A673 (cell line): ENCODE results near the gene ADAM12. TPM values are rescaled to one million over a fixed set of nuclear protein-coding genes. Genes with fewer than 3 reads are reported as not detected.

Source experiments
- BruUV-seq: library from RNA; stranded (reverse); fragments of 400-500 nt; replicated peaks from 2 replicates; lab custom pipeline; 2021; lab: Mats Ljungman, UMichigan
- CTCF ChIA-PET: fragments of 300-600 bp; sonication (Branson Sonifier 250); formaldehyde crosslinking; loops from one replicate; lab custom pipeline; 2022; ENCODE audit warnings: antibody characterized with exemption; lab: Charles Lee
- POLR2A ChIA-PET: fragments of 300-600 bp; sonication (Branson Sonifier 250); formaldehyde crosslinking; loops from one replicate; lab custom pipeline; 2022; ENCODE audit warnings: antibody characterized with exemption; ENCODE audit not compliant: low non-redundant PET; lab: Charles Lee
- DNase-seq: peaks from one replicate; pipeline ENCODE4 v3.0.0-alpha.2; 2015; ENCODE audit warnings: low spot score
- H3K27ac ChIP-seq: fragments of 200-600 bp; sonication (generic); 2 replicates; pipeline ENCODE4 v1.5.1; 2016; ENCODE audit warnings: mixed run types, low read depth, mild to moderate bottlenecking, mixed read lengths, antibody characterized with exemption, low read length; ENCODE audit not compliant: poor library complexity, severe bottlenecking
- H3K27me3 ChIP-seq: fragments of 200-600 bp; sonication (generic); replicated peaks from 2 replicates; pipeline ENCODE4 v1.6.1; 2017; ENCODE audit warnings: mixed run types, low read depth, mild to moderate bottlenecking, mixed read lengths, antibody characterized with exemption, low read length; ENCODE audit not compliant: insufficient read depth, poor library complexity
- H3K36me3 ChIP-seq: fragments of 200-600 bp; sonication (generic); 2 replicates; pipeline ENCODE4 v1.6.1; 2016; ENCODE audit warnings: mixed run types, mild to moderate bottlenecking, mixed read lengths, antibody characterized with exemption, low read length; ENCODE audit not compliant: insufficient read depth, poor library complexity, severe bottlenecking
- H3K4me1 ChIP-seq: fragments of 200-600 bp; sonication (generic); 2 replicates; pipeline ENCODE4 v1.6.1; 2017; ENCODE audit warnings: mixed run types, mild to moderate bottlenecking, mixed read lengths, antibody characterized with exemption, low read length; ENCODE audit not compliant: insufficient read depth, poor library complexity, severe bottlenecking
- H3K4me3 ChIP-seq: fragments of 200-600 bp; sonication (generic); 2 replicates; pipeline ENCODE4 v1.5.1; 2016; ENCODE audit warnings: low read depth, mixed run types, mild to moderate bottlenecking, mixed read lengths, low read length; ENCODE audit not compliant: poor library complexity, severe bottlenecking
- H3K9me3 ChIP-seq: fragments of 200-600 bp; sonication (generic); 2 replicates; pipeline ENCODE4 v1.6.1; 2016; ENCODE audit warnings: mixed run types, low read depth, mild to moderate bottlenecking, mixed read lengths, antibody characterized with exemption, low read length; ENCODE audit not compliant: poor library complexity, severe bottlenecking
- CTCF ChIP-seq: fragments of 300-800, 200-600 bp; sonication (generic); conservative IDR thresholded peaks from 2 replicates; pipeline ENCODE4 v1.5.1; 2017; ENCODE audit warnings: low read depth, mild to moderate bottlenecking, antibody characterized with exemption, low read length, moderate library complexity, mixed read lengths
- EZH2 ChIP-seq: fragments of 200-600 bp; sonication (generic); IDR thresholded peaks from 2 replicates; pipeline ENCODE4 v1.6.1; 2017; ENCODE audit warnings: borderline replicate concordance, low read depth, mild to moderate bottlenecking, mixed read lengths, antibody characterized with exemption, low read length; ENCODE audit not compliant: poor library complexity, severe bottlenecking
- intact Hi-C: fragments of 100-400 bp; cut with micrococcal nuclease; formaldehyde crosslinking; loops from one replicate; pipeline ENCODE4 v1.10.0; 2022; ENCODE audit not compliant: unreplicated experiment
- total RNA-seq: library from RNA; stranded (reverse); gene quantifications from 2 replicates; pipeline ENCODE4 v1.2.3, GENCODE V29; 2021

Gene ADAM12
- total RNA-seq, 1 experiment from 2014 or later: 0.17 TPM

GRCh38 chr10:125989791-125990190 is 398.5 kb downstream of the ADAM12 start:
- H3K27me3 ChIP-seq: no peaks in the 10 kb centered on the region
- ChIA-PET CTCF (no interaction called here), POLR2A (no interaction called here)
- no peaks in the 10 kb centered on the region for H3K9me3 ChIP-seq
- H3K4me1 ChIP-seq: no peaks in the 10 kb centered on the region
- TF ChIP-seq EZH2: no peak
- no peak for TF ChIP-seq CTCF
- intact Hi-C loops: no loop called here
- DNase-seq: no peak
- no TSS peak for BruUV-seq
- H3K4me3 ChIP-seq: no peak overlapping the region
- H3K27ac ChIP-seq: no peak overlapping the region
- H3K36me3 ChIP-seq: no peaks in the 10 kb centered on the region

GRCh38 chr10:125985557-125986240 is 402.6 kb downstream of the ADAM12 start:
- no peak for TF ChIP-seq EZH2
- TF ChIP-seq CTCF: no peak
- no peaks in the 10 kb centered on the region for H3K9me3 ChIP-seq
- no peaks in the 10 kb centered on the region for H3K27me3 ChIP-seq
- no peaks in the 10 kb centered on the region for H3K4me1 ChIP-seq
- no peak overlapping the region for H3K27ac ChIP-seq
- H3K4me3 ChIP-seq: no peak overlapping the region
- ChIA-PET POLR2A (no interaction called here), CTCF (interaction anchor here (1.2 kb wide), 1 partner anchor 145 kb away, joined by 5 read pairs; no protein-coding TSS in a partner anchor)
- no peaks in the 10 kb centered on the region for H3K36me3 ChIP-seq
- no peak for DNase-seq
- BruUV-seq: no TSS peak
- intact Hi-C loops: no loop called here

- no peak for DNase-seq
- Histone ChIP-seq H3K36me3 (no peaks in the 10 kb centered on the region), H3K4me1 (no peaks in the 10 kb centered on the region), H3K9me3 (no peaks in the 10 kb centered on the region), H3K27me3 (no peaks in the 10 kb centered on the region), H3K27ac (no peak overlapping the region), H3K4me3 (no peak overlapping the region)
- CTCF ChIA-PET: interaction anchor here (1.2 kb wide), 1 partner anchor 146 kb away, joined by 5 read pairs; no protein-coding TSS in a partner anchor
- intact Hi-C loops: no loop called here
- no TSS peak for BruUV-seq
- POLR2A ChIA-PET: no interaction called here
- no peak for TF ChIP-seq EZH2
- TF ChIP-seq CTCF: no peak
Observed at GRCh38 chr10:125984865-125985495, 403.3 kb downstream of the ADAM12 start.
